GM23338 (cell line): Measurements from ENCODE around the gene PHF13. TPM values are rescaled to one million over a fixed set of nuclear protein-coding genes. Genes with fewer than 3 reads are reported as not detected.
A peak's percentile ranks its signal among the peaks of the same experiment; 100 is the strongest.

Experiments
- ATAC-seq: fragments of 200-7000 bp; cut with Tn5 transposase; 3 replicates; pipeline ENCODE4 v1.9.1; 2020
- DNase-seq: peaks from one replicate; pipeline ENCODE4 v3.0.0-alpha.2; 2015; ENCODE audit warnings: low spot score
- H2AFZ ChIP-seq: fragments of 200-600 bp; sonication (generic); 2 replicates; pipeline ENCODE4 v1.8.0; 2016; ENCODE audit warnings: antibody characterized with exemption, mild to moderate bottlenecking, moderate library complexity
- H3F3A ChIP-seq: fragments of 200-600 bp; sonication (generic); replicated peaks from 2 replicates; pipeline ENCODE4 v1.8.0; 2017; ENCODE audit warnings: antibody characterized with exemption, mixed run types, low read depth
- H3K27ac ChIP-seq: fragments of 200-600 bp; sonication (generic); 2 replicates; pipeline ENCODE4 v1.6.1; 2016; ENCODE audit warnings: low read depth
- H3K27me3 ChIP-seq: fragments of 200-600 bp; sonication (generic); 2 replicates; pipeline ENCODE4 v1.8.0; 2016; ENCODE audit warnings: mild to moderate bottlenecking, mixed run types, moderate library complexity; ENCODE audit not compliant: insufficient read depth
- H3K36me3 ChIP-seq: fragments of 200-600 bp; sonication (generic); 2 replicates; pipeline ENCODE4 v1.8.0; 2016; ENCODE audit warnings: mild to moderate bottlenecking; ENCODE audit not compliant: insufficient read depth
- H3K4me1 ChIP-seq: fragments of 200-600 bp; sonication (generic); 2 replicates; pipeline ENCODE4 v1.8.0; 2016; ENCODE audit warnings: mild to moderate bottlenecking, moderate library complexity; ENCODE audit not compliant: insufficient read depth
- H3K4me2 ChIP-seq: fragments of 200-600 bp; sonication (generic); 2 replicates; pipeline ENCODE4 v1.7.1; 2017; ENCODE audit warnings: mixed run types
- H3K4me3 ChIP-seq: fragments of 200-600 bp; sonication (generic); 2 replicates; pipeline ENCODE4 v1.6.1; 2016; ENCODE audit warnings: mixed run types
- H3K79me2 ChIP-seq: fragments of 200-600 bp; sonication (generic); replicated peaks from 2 replicates; pipeline ENCODE4 v1.8.0; 2017; ENCODE audit warnings: mild to moderate bottlenecking; ENCODE audit not compliant: insufficient read depth
- H3K9me2 ChIP-seq: fragments of 200-600 bp; sonication (generic); 2 replicates; pipeline ENCODE4 v1.8.0; 2017; ENCODE audit not compliant: insufficient read depth
- H4K20me1 ChIP-seq: fragments of 200-600 bp; sonication (generic); replicated peaks from 2 replicates; pipeline ENCODE4 v1.8.0; 2017; ENCODE audit warnings: mild to moderate bottlenecking; ENCODE audit not compliant: insufficient read depth
- H3K27ac Mint-ChIP-seq: 2 replicates; pipeline ENCODE4 v1.8.0; 2020; ENCODE audit warnings: inconsistent platforms, mild to moderate bottlenecking, moderate library complexity, mixed read lengths
- H3K27me3 Mint-ChIP-seq: 3 replicates; pipeline ENCODE4 v1.8.0; 2022; ENCODE audit warnings: low read depth, mild to moderate bottlenecking, moderate library complexity, mixed read lengths, inconsistent platforms; ENCODE audit not compliant: insufficient read depth, poor library complexity
- H3K36me3 Mint-ChIP-seq: 3 replicates; pipeline ENCODE4 v1.8.0; 2021; ENCODE audit warnings: low read depth, mild to moderate bottlenecking, inconsistent platforms, moderate library complexity, mixed read lengths
- H3K4me1 Mint-ChIP-seq: 3 replicates; pipeline ENCODE4 v1.8.0; 2020; ENCODE audit warnings: mild to moderate bottlenecking, inconsistent platforms, mixed read lengths
- H3K4me3 Mint-ChIP-seq: 3 replicates; pipeline ENCODE4 v1.8.0; 2021; ENCODE audit warnings: moderate library complexity, mild to moderate bottlenecking, inconsistent platforms, mixed read lengths
- H3K9me3 Mint-ChIP-seq: 3 replicates; pipeline ENCODE4 v1.8.0; 2020; ENCODE audit warnings: moderate library complexity, mild to moderate bottlenecking, inconsistent platforms, mixed read lengths
- CREB1 ChIP-seq: fragments of 250-450 bp; sonication (Bioruptor Pico); IDR thresholded peaks from 2 replicates; pipeline ENCODE4 v1.5.0; 2020; ENCODE audit warnings: low read depth, mild to moderate bottlenecking, moderate library complexity
- CTCF ChIP-seq, 2 experiments: fragments of 200-600 bp in 1 of 2; sonication (generic) in 1 of 2; conservative IDR thresholded peaks; 2 replicates each; pipeline versions ENCODE4 v1.5.1 to v1.6.1; 2016 to 2017; ENCODE audit warnings: antibody characterized with exemption in 2 of 2, low read depth in 2 of 2, mild to moderate bottlenecking in 2 of 2, moderate library complexity in 1 of 2
- EZH2 ChIP-seq: fragments of 200-600 bp; sonication (generic); IDR thresholded peaks from one replicate; pipeline ENCODE4 v1.8.0; 2017; ENCODE audit warnings: antibody characterized with exemption, mild to moderate bottlenecking, low read depth; ENCODE audit not compliant: unreplicated experiment
- JUNB ChIP-seq: IDR thresholded peaks from one replicate; pipeline ENCODE4 v1.6.1; 2016; ENCODE audit warnings: antibody characterized with exemption; ENCODE audit not compliant: unreplicated experiment
- NANOG ChIP-seq: IDR thresholded peaks from 2 replicates; pipeline ENCODE4 v1.6.1; 2016; ENCODE audit warnings: antibody characterized with exemption, borderline replicate concordance
- POLR2AphosphoS5 ChIP-seq: IDR thresholded peaks from 2 replicates; pipeline ENCODE4 v1.6.1; 2016; ENCODE audit warnings: antibody characterized with exemption, low read depth
- REST ChIP-seq: IDR thresholded peaks from one replicate; pipeline ENCODE4 v1.6.1; 2018; ENCODE audit warnings: antibody characterized with exemption; ENCODE audit not compliant: unreplicated experiment
- STAT1 ChIP-seq: IDR thresholded peaks from one replicate; pipeline ENCODE4 v1.6.1; 2016; ENCODE audit warnings: antibody characterized with exemption; ENCODE audit not compliant: unreplicated experiment
- ZNF331 ChIP-seq: fragments of 250-450 bp; sonication (Bioruptor Pico); IDR thresholded peaks from 2 replicates; pipeline ENCODE4 v1.5.0; 2020; ENCODE audit warnings: low read depth, mild to moderate bottlenecking, moderate library complexity
- ZNF462 ChIP-seq: fragments of 250-450 bp; sonication (Bioruptor Pico); IDR thresholded peaks from 2 replicates; pipeline ENCODE4 v1.5.0; 2020; ENCODE audit warnings: mild to moderate bottlenecking, moderate library complexity
- polyA plus RNA-seq: library from polyadenylated mRNA; unstranded; fragments of >200 nt; fragmentation: Nextera tagmentation; extraction: Ambion mirVana; gene quantifications from 2 replicates; pipeline ENCODE4 v1.2.1, GENCODE V29; 2016
- total RNA-seq: library from RNA; depleted of rRNA; stranded (reverse); fragments of >200 nt; shearing (Covaris generic); gene quantifications from 2 replicates; pipeline ENCODE4 v1.2.3, GENCODE V29; 2014

Gene PHF13
- total and polyA plus RNA-seq, 2 experiments from 2014 or later = 12.1 to 33.2 TPM

- no peak for TF ChIP-seq ZNF462 (CRISPR knock-in tag)
- no peak for TF ChIP-seq POLR2AphosphoS5
- TF ChIP-seq NANOG = no peak
Measured at GRCh38 chr1:6645018-6645417, 31.5 kb downstream of the PHF13 start (continued).

- Histone ChIP-seq H3K4me1 (0 out of 2 replicates have a peak, but pooled peaks cover 7% of the 10 kb centered on the region), H2AFZ (no peak overlapping the region), H3K79me2 (no peaks in the 10 kb centered on the region), H3K27ac (0 out of 2 replicates have a peak overlapping the region, but pooled peaks have one; percentile 2), H4K20me1 (peaks cover 9% of the 10 kb centered on the region), H3K27me3 (no peaks in the 10 kb centered on the region), H3K4me2 (no peak overlapping the region), H3K9me2 (no peaks in the 10 kb centered on the region), H3K36me3 (peaks cover 9% of the 10 kb centered on the region), H3F3A (no peaks in the 10 kb centered on the region; the same call in 1 of the 2 replicates), H3K4me3 (no peak overlapping the region)
- Mint-ChIP-seq H3K9me3 (no peaks in the 10 kb centered on the region), H3K27ac (peak overlapping the region; percentile 53; the same call in 1 of the 2 replicates), H3K4me1 (peaks cover 5% of the 10 kb centered on the region; the same call in 2 of the 3 replicates), H3K27me3 (peaks cover 7% of the 10 kb centered on the region), H3K4me3 (no peak overlapping the region), H3K36me3 (peaks cover 60% of the 10 kb centered on the region)
- no peak for TF ChIP-seq REST
- no peak for TF ChIP-seq EZH2
- no peak for TF ChIP-seq POLR2AphosphoS5
- TF ChIP-seq ZNF331 (CRISPR knock-in tag) = no peak
- peak; percentile 64 to 68 for TF ChIP-seq CTCF (conservative IDR thresholded peaks at IDR 0.05; ENCODE audit: low read depth in 2 of 2)
- no peak for TF ChIP-seq STAT1
- TF ChIP-seq CREB1 = no peak
- no peak for TF ChIP-seq JUNB
- ATAC-seq = peak; percentile 78
- DNase-seq = peak; percentile 84
Measured at GRCh38 chr1:6646499-6647148, 33.1 kb downstream of the PHF13 start.
